PC-9 (cell line): ENCODE results near the gene MCCC2. TPM values are rescaled to one million over a fixed set of nuclear protein-coding genes. Genes with fewer than 3 reads are reported as not detected.

Experiments
- BruUV-seq: library from RNA; stranded (reverse); fragments of 400-500 nt; replicated peaks from 2 replicates; lab custom pipeline; 2021; lab: Mats Ljungman, UMichigan
- CTCF ChIA-PET: fragments of 300-600 bp; sonication (Branson Sonifier 250); formaldehyde crosslinking; loops from one replicate; lab custom pipeline; 2022; ENCODE audit warnings: antibody characterized with exemption; lab: Charles Lee
- POLR2A ChIA-PET: fragments of 300-600 bp; sonication (Branson Sonifier 250); formaldehyde crosslinking; loops from one replicate; lab custom pipeline; 2022; ENCODE audit warnings: antibody characterized with exemption; ENCODE audit not compliant: unreplicated experiment; lab: Charles Lee
- DNase-seq, 2 experiments: peaks; one replicate each; pipeline versions ENCODE4 v3.0.0 to v3.0.0-alpha.2; 2015 to 2022; ENCODE audit warnings: mixed read lengths in 1 of 2
- H2AFZ ChIP-seq: fragments of 200-600 bp; sonication (generic); 2 replicates; pipeline ENCODE4 v1.8.1; 2017; ENCODE audit warnings: antibody characterized with exemption
- H3F3A ChIP-seq: fragments of 200-600 bp; sonication (generic); 2 replicates; pipeline ENCODE4 v1.8.1; 2017; ENCODE audit warnings: antibody characterized with exemption, mild to moderate bottlenecking, low read depth; ENCODE audit not compliant: insufficient read depth
- H3K27ac ChIP-seq: fragments of 200-600 bp; sonication (generic); 2 replicates; pipeline ENCODE4 v1.6.1; 2016; ENCODE audit warnings: mixed run types
- H3K27me3 ChIP-seq: fragments of 200-600 bp; sonication (generic); 2 replicates; pipeline ENCODE4 v1.6.1; 2016; ENCODE audit warnings: low read depth, mixed run types; ENCODE audit not compliant: insufficient read depth
- H3K36me3 ChIP-seq: fragments of 200-600 bp; sonication (generic); 2 replicates; pipeline ENCODE4 v1.6.1; 2016; ENCODE audit warnings: low read depth, mixed run types
- H3K4me1 ChIP-seq: fragments of 200-600 bp; sonication (generic); replicated peaks from 2 replicates; pipeline ENCODE4 v1.6.1; 2016; ENCODE audit warnings: mixed run types; ENCODE audit not compliant: insufficient read depth
- H3K4me2 ChIP-seq: fragments of 200-600 bp; sonication (generic); 2 replicates; pipeline ENCODE4 v1.6.1; 2017; ENCODE audit warnings: mixed run types
- H3K4me3 ChIP-seq: fragments of 200-600 bp; sonication (generic); 2 replicates; pipeline ENCODE4 v1.6.1; 2016; ENCODE audit warnings: mixed run types
- H3K79me2 ChIP-seq: fragments of 200-600 bp; sonication (generic); 2 replicates; pipeline ENCODE4 v1.6.1; 2017; ENCODE audit warnings: low read depth, mixed run types
- H3K9me2 ChIP-seq: fragments of 200-600 bp; sonication (generic); 2 replicates; pipeline ENCODE4 v1.8.1; 2017; ENCODE audit warnings: mild to moderate bottlenecking; ENCODE audit not compliant: insufficient read depth
- H3K9me3 ChIP-seq: fragments of 200-600 bp; sonication (generic); 2 replicates; pipeline ENCODE4 v1.8.1; 2016; ENCODE audit warnings: low read depth; ENCODE audit not compliant: insufficient read depth
- H4K20me1 ChIP-seq: fragments of 200-600 bp; sonication (generic); 2 replicates; pipeline ENCODE4 v1.8.1; 2017; ENCODE audit not compliant: insufficient read depth
- CTCF ChIP-seq: fragments of 200-600 bp; sonication (generic); conservative IDR thresholded peaks from 2 replicates; pipeline ENCODE4 v1.6.1; 2017; ENCODE audit warnings: mixed run types, antibody characterized with exemption, mild to moderate bottlenecking, moderate library complexity
- EZH2 ChIP-seq: fragments of 200-600 bp; sonication (generic); IDR thresholded peaks from 2 replicates; pipeline ENCODE4 v1.8.0; 2017; ENCODE audit warnings: antibody characterized with exemption, low read depth
- intact Hi-C: fragments of 100-400 bp; cut with micrococcal nuclease; formaldehyde crosslinking; loops from one replicate; pipeline ENCODE4 v1.10.0; 2022; ENCODE audit not compliant: unreplicated experiment
- total RNA-seq: library from RNA; stranded (reverse); gene quantifications from 2 replicates; pipeline ENCODE4 v1.2.3, GENCODE V29; 2021

MCCC2 gene
- total RNA-seq, 1 experiment from 2014 or later: 87.0 TPM

GRCh38 chr5:71651579-71651978 is 64.4 kb downstream of the MCCC2 start:
- CTCF ChIA-PET: no interaction called here

GRCh38 chr5:71652349-71652748 is 65.2 kb downstream of the MCCC2 start:
- no peak for DNase-seq
- no peak overlapping the region for H2AFZ ChIP-seq
- no peaks in the 10 kb centered on the region for H3F3A ChIP-seq
- no peaks in the 10 kb centered on the region for H3K9me3 ChIP-seq
- CTCF ChIA-PET: no interaction called here
- no peaks in the 10 kb centered on the region for H3K79me2 ChIP-seq
- no peaks in the 10 kb centered on the region for H3K9me2 ChIP-seq
- H3K27ac ChIP-seq: no peak overlapping the region
- no peaks in the 10 kb centered on the region for H3K4me1 ChIP-seq
- peaks cover 14% of the 10 kb centered on the region; the same call in 1 of the 2 replicates for H3K36me3 ChIP-seq
- no peaks in the 10 kb centered on the region for H4K20me1 ChIP-seq
- no peaks in the 10 kb centered on the region for H3K27me3 ChIP-seq
- intact Hi-C loops: no loop called here
- no peak for TF ChIP-seq CTCF
- no peak for TF ChIP-seq EZH2
- no peak overlapping the region for H3K4me3 ChIP-seq
- BruUV-seq: no TSS peak
- POLR2A ChIA-PET: interaction anchor here (0.6 kb wide), 1 partner anchor 65 kb away, joined by 3 read pairs; the partner anchor contains the start of gene MCCC2
- H3K4me2 ChIP-seq: no peak overlapping the region

More at GRCh38 chr5:71651579-71651978, 64.4 kb downstream of the MCCC2 start:
- H3K4me2 ChIP-seq: no peak overlapping the region
- H3K27me3 ChIP-seq: no peaks in the 10 kb centered on the region
- TF ChIP-seq EZH2: no peak
- TF ChIP-seq CTCF: no peak
- no peak overlapping the region for H3K27ac ChIP-seq
- no TSS peak for BruUV-seq
- intact Hi-C loops: no loop called here
- H3K4me1 ChIP-seq: no peaks in the 10 kb centered on the region
- no peaks in the 10 kb centered on the region for H3F3A ChIP-seq
- POLR2A ChIA-PET: no interaction called here
- no peaks in the 10 kb centered on the region for H4K20me1 ChIP-seq
- peaks cover 16% of the 10 kb centered on the region; the same call in 1 of the 2 replicates for H3K36me3 ChIP-seq
- H3K9me2 ChIP-seq: no peaks in the 10 kb centered on the region
- H3K79me2 ChIP-seq: no peaks in the 10 kb centered on the region
- no peak overlapping the region for H2AFZ ChIP-seq
- H3K9me3 ChIP-seq: no peaks in the 10 kb centered on the region
- no peak overlapping the region for H3K4me3 ChIP-seq
- DNase-seq: no peak

GRCh38 chr5:71652803-71653543 is 65.8 kb downstream of the MCCC2 start:
- BruUV-seq: no TSS peak
- Histone ChIP-seq H3K27ac (no peak overlapping the region), H4K20me1 (no peaks in the 10 kb centered on the region), H3K4me2 (no peak overlapping the region), H3F3A (no peaks in the 10 kb centered on the region), H3K27me3 (no peaks in the 10 kb centered on the region), H3K9me2 (no peaks in the 10 kb centered on the region), H2AFZ (no peak overlapping the region), H3K4me1 (no peaks in the 10 kb centered on the region), H3K4me3 (no peak overlapping the region), H3K79me2 (no peaks in the 10 kb centered on the region), H3K9me3 (no peaks in the 10 kb centered on the region), H3K36me3 (peaks cover 13% of the 10 kb centered on the region; the same call in 1 of the 2 replicates)
- CTCF ChIA-PET: no interaction called here
- POLR2A ChIA-PET: no interaction called here
- TF ChIP-seq EZH2: no peak
- no peak for TF ChIP-seq CTCF
- intact Hi-C loops: no loop called here
- DNase-seq: no peak
